ENCODE measurements around the gene GRK1. TPM values are rescaled to one million over a fixed set of nuclear protein-coding genes. Genes with fewer than 3 reads are reported as not detected.

The GRK1 gene
- total RNA-seq, 1 donor from 2014 or later, result not detected

- no peaks in the 10 kb centered on the region for H3K27me3 ChIP-seq (ENCODE audit: control insufficient read depth, insufficient read depth, low read length)
- TF ChIP-seq CTCF (IDR thresholded peaks at IDR 0.05; ENCODE audit: insufficient read depth, low read length, poor library complexity, severe bottlenecking), result no peak
- no peak for DNase-seq (ENCODE audit: low read depth)
- H3K4me3 ChIP-seq (ENCODE audit: low read depth, low read length), result no peak overlapping the region
- H3K36me3 ChIP-seq (ENCODE audit: control insufficient read depth, insufficient read depth, low read length), result peaks cover 1% of the 10 kb centered on the region
These were observed 32.0 kb upstream of the GRK1 start for GRCh38 chr13:113635048-113635420.

GRCh38 chr13:113635709-113636108 is 31.3 kb upstream of the GRK1 start:
- TF ChIP-seq CTCF (IDR thresholded peaks at IDR 0.05; ENCODE audit: insufficient read depth, low read length, poor library complexity, severe bottlenecking), result no peak
- no peak overlapping the region for H3K4me3 ChIP-seq (ENCODE audit: low read depth, low read length)
- H3K36me3 ChIP-seq (ENCODE audit: control insufficient read depth, insufficient read depth, low read length), result peaks cover 1% of the 10 kb centered on the region
- H3K27me3 ChIP-seq (ENCODE audit: control insufficient read depth, insufficient read depth, low read length), result no peaks in the 10 kb centered on the region
- DNase-seq (ENCODE audit: low read depth), result no peak

- Histone ChIP-seq H3K4me3 (ENCODE audit: low read depth, low read length) (no peak overlapping the region), H3K27me3 (ENCODE audit: control insufficient read depth, insufficient read depth, low read length) (no peaks in the 10 kb centered on the region), H3K36me3 (ENCODE audit: control insufficient read depth, insufficient read depth, low read length) (peaks cover 1% of the 10 kb centered on the region)
- no peak for DNase-seq (ENCODE audit: low read depth)
- no peak for TF ChIP-seq CTCF (IDR thresholded peaks at IDR 0.05; ENCODE audit: insufficient read depth, low read length, poor library complexity, severe bottlenecking)
These were observed 30.6 kb upstream of the GRK1 start for GRCh38 chr13:113636266-113636963.

GRCh38 chr13:113637262-113638160 is 29.5 kb upstream of the GRK1 start:
- H3K36me3 ChIP-seq (ENCODE audit: control insufficient read depth, insufficient read depth, low read length), result peaks cover 1% of the 10 kb centered on the region
- no peak for DNase-seq (ENCODE audit: low read depth)
- no peak overlapping the region for H3K4me3 ChIP-seq (ENCODE audit: low read depth, low read length)
- TF ChIP-seq CTCF (IDR thresholded peaks at IDR 0.05; ENCODE audit: insufficient read depth, low read length, poor library complexity, severe bottlenecking), result no peak
- no peaks in the 10 kb centered on the region for H3K27me3 ChIP-seq (ENCODE audit: control insufficient read depth, insufficient read depth, low read length)

GRCh38 chr13:113638173-113638746 is 28.8 kb upstream of the GRK1 start:
- Histone ChIP-seq H3K36me3 (ENCODE audit: control insufficient read depth, insufficient read depth, low read length) (peaks cover 1% of the 10 kb centered on the region), H3K4me3 (ENCODE audit: low read depth, low read length) (no peak overlapping the region), H3K27me3 (ENCODE audit: control insufficient read depth, insufficient read depth, low read length) (no peaks in the 10 kb centered on the region)
- no peak for TF ChIP-seq CTCF (IDR thresholded peaks at IDR 0.05; ENCODE audit: insufficient read depth, low read length, poor library complexity, severe bottlenecking)
- DNase-seq (ENCODE audit: low read depth), result no peak

All from kidney epithelial cell (primary cell).